Loucy (cell line): ENCODE results near the gene CFAP92.

Experiments used
- CTCF ChIP-seq: fragments of 200-600 bp; sonication (generic); conservative IDR thresholded peaks from 2 replicates; pipeline ENCODE4 v1.5.1; 2014; ENCODE audit warnings: mild to moderate bottlenecking, antibody characterized with exemption, low read length
- EZH2phosphoT487 ChIP-seq: fragments of 200-600 bp; IDR thresholded peaks from 2 replicates; pipeline ENCODE4 v1.6.1; 2018; ENCODE audit warnings: antibody characterized with exemption, mild to moderate bottlenecking, moderate library complexity, borderline replicate concordance

GRCh38 chr3:128999102-128999501, 5.2 kb upstream of the CFAP92 start:
- TF ChIP-seq CTCF (no peak), EZH2phosphoT487 (no peak)
